ENCODE data around the gene EIPR1.

- no peak for TF ChIP-seq CTCF (IDR thresholded peaks at IDR 0.05)
- TF ChIP-seq POLR2A (IDR thresholded peaks at IDR 0.05): no peak
Observed at GRCh38 chr2:3223080-3223923, 154.3 kb downstream of the EIPR1 start.
